ES-I3 (cell line): Measurements from ENCODE around the gene CNTFR.

Source experiments
- H3K36me3 ChIP-seq: 2 replicates; pipeline ENCODE4 v1.6.1; 2013; ENCODE audit warnings: mild to moderate bottlenecking, low read length, control low read depth, moderate library complexity; ENCODE audit not compliant: insufficient read depth
- H3K4me1 ChIP-seq: 2 replicates; pipeline ENCODE4 v1.6.1; 2013; ENCODE audit warnings: mild to moderate bottlenecking, control low read depth, low read length; ENCODE audit not compliant: insufficient read depth
- H3K9ac ChIP-seq: 2 replicates; pipeline ENCODE4 v1.6.1; 2013; ENCODE audit warnings: low read depth, mild to moderate bottlenecking, low read length, moderate library complexity
- H3K9me3 ChIP-seq: 2 replicates; pipeline ENCODE4 v1.6.1; 2013; ENCODE audit warnings: mild to moderate bottlenecking, low read length, moderate library complexity; ENCODE audit not compliant: control insufficient read depth, insufficient read depth

Gene CNTFR

GRCh38 chr9:34606905-34607304 lies 17.4 kb upstream of the CNTFR start:
- H3K9me3 ChIP-seq: no peaks in the 10 kb centered on the region
- no peak overlapping the region for H3K9ac ChIP-seq
- no peaks in the 10 kb centered on the region for H3K36me3 ChIP-seq
- peaks cover 10% of the 10 kb centered on the region; the same call in 1 of the 2 replicates for H3K4me1 ChIP-seq

GRCh38 chr9:34606190-34606589 lies 16.7 kb upstream of the CNTFR start:
- Histone ChIP-seq H3K4me1 (peaks cover 11% of the 10 kb centered on the region; the same call in 1 of the 2 replicates), H3K36me3 (no peaks in the 10 kb centered on the region), H3K9me3 (no peaks in the 10 kb centered on the region), H3K9ac (no peak overlapping the region)

- Histone ChIP-seq H3K9ac (no peak overlapping the region), H3K4me1 (peaks cover 11% of the 10 kb centered on the region; the same call in 1 of the 2 replicates), H3K36me3 (no peaks in the 10 kb centered on the region), H3K9me3 (no peaks in the 10 kb centered on the region)
These were observed 14.2 kb upstream of the CNTFR start for GRCh38 chr9:34603610-34604231.

GRCh38 chr9:34601937-34602573 lies 12.5 kb upstream of the CNTFR start:
- Histone ChIP-seq H3K36me3 (no peaks in the 10 kb centered on the region), H3K9ac (no peak overlapping the region), H3K9me3 (no peaks in the 10 kb centered on the region), H3K4me1 (peaks cover 11% of the 10 kb centered on the region; the same call in 1 of the 2 replicates)

GRCh38 chr9:34600908-34601307 lies 11.4 kb upstream of the CNTFR start:
- Histone ChIP-seq H3K4me1 (peaks cover 11% of the 10 kb centered on the region; the same call in 1 of the 2 replicates), H3K36me3 (no peaks in the 10 kb centered on the region), H3K9ac (no peak overlapping the region), H3K9me3 (no peaks in the 10 kb centered on the region)

- Histone ChIP-seq H3K4me1 (peaks cover 11% of the 10 kb centered on the region; the same call in 1 of the 2 replicates), H3K9ac (no peak overlapping the region), H3K36me3 (no peaks in the 10 kb centered on the region), H3K9me3 (no peaks in the 10 kb centered on the region)
These were observed 10.0 kb upstream of the CNTFR start for GRCh38 chr9:34599546-34599945.

- Histone ChIP-seq H3K9ac (no peak overlapping the region), H3K36me3 (no peaks in the 10 kb centered on the region), H3K4me1 (peaks cover 10% of the 10 kb centered on the region), H3K9me3 (no peaks in the 10 kb centered on the region)
These were observed 4.7 kb upstream of the CNTFR start for GRCh38 chr9:34594177-34594576.

GRCh38 chr9:34592895-34593601 lies 3.5 kb upstream of the CNTFR start:
- no peaks in the 10 kb centered on the region for H3K36me3 ChIP-seq
- peaks cover 15% of the 10 kb centered on the region for H3K4me1 ChIP-seq
- H3K9me3 ChIP-seq: no peaks in the 10 kb centered on the region
- H3K9ac ChIP-seq: peak overlapping the region; percentile 19; the same call in 1 of the 2 replicates

- Histone ChIP-seq H3K9ac (peak overlapping the region; percentile 14; the same call in 1 of the 2 replicates), H3K9me3 (no peaks in the 10 kb centered on the region), H3K4me1 (peaks cover 15% of the 10 kb centered on the region), H3K36me3 (no peaks in the 10 kb centered on the region)
These were observed 2.7 kb upstream of the CNTFR start for GRCh38 chr9:34591917-34592866.

- Histone ChIP-seq H3K9me3 (no peaks in the 10 kb centered on the region), H3K4me1 (peaks cover 20% of the 10 kb centered on the region), H3K9ac (peak overlapping the region; percentile 76; the same call in 1 of the 2 replicates), H3K36me3 (no peaks in the 10 kb centered on the region)
These were observed 1.9 kb upstream of the CNTFR start for GRCh38 chr9:34591248-34591916.

- Histone ChIP-seq H3K9me3 (no peaks in the 10 kb centered on the region), H3K9ac (peak overlapping the region; percentile 76), H3K36me3 (no peaks in the 10 kb centered on the region), H3K4me1 (peaks cover 28% of the 10 kb centered on the region)
These were observed 1.1 kb upstream of the CNTFR start for GRCh38 chr9:34590381-34591247.

- Histone ChIP-seq H3K36me3 (no peaks in the 10 kb centered on the region), H3K9me3 (no peaks in the 10 kb centered on the region), H3K4me1 (peaks cover 36% of the 10 kb centered on the region), H3K9ac (peak overlapping the region; percentile 76; the same call in 1 of the 2 replicates)
These were observed 571 bp downstream of the CNTFR start for GRCh38 chr9:34588671-34589635.
